Ishikawa (cell line): ENCODE results near the gene TTLL10.

Experiments used
- CEBPB ChIP-seq: IDR thresholded peaks from 2 replicates; pipeline ENCODE4 v1.6.1; 2012
- CREB1 ChIP-seq: IDR thresholded peaks from 2 replicates; pipeline ENCODE4 v1.6.1; 2012; ENCODE audit warnings: low read depth
- EGR1 ChIP-seq: IDR thresholded peaks from 2 replicates; pipeline ENCODE4 v1.6.1; 2012
- EP300 ChIP-seq: IDR thresholded peaks from 2 replicates; pipeline ENCODE4 v1.6.1; 2012; ENCODE audit warnings: borderline replicate concordance
- FOXM1 ChIP-seq: IDR thresholded peaks from 2 replicates; pipeline ENCODE4 v1.6.1; 2012; ENCODE audit warnings: low read depth, borderline replicate concordance
- NFIC ChIP-seq: IDR thresholded peaks from 2 replicates; pipeline ENCODE4 v1.6.1; 2012
- RAD21 ChIP-seq: IDR thresholded peaks from 2 replicates; pipeline ENCODE4 v1.6.1; 2012; ENCODE audit warnings: low read depth
- TAF1 ChIP-seq: IDR thresholded peaks from 2 replicates; pipeline ENCODE4 v1.6.1; 2012; ENCODE audit warnings: low read depth, mild to moderate bottlenecking
- TCF12 ChIP-seq: IDR thresholded peaks from 2 replicates; pipeline ENCODE4 v1.6.1; 2012; ENCODE audit warnings: low read depth
- TEAD4 ChIP-seq: IDR thresholded peaks from 2 replicates; pipeline ENCODE4 v1.6.1; 2012
- YY1 ChIP-seq: IDR thresholded peaks from 2 replicates; pipeline ENCODE4 v1.6.1; 2012; ENCODE audit warnings: low read depth
- ZBTB7A ChIP-seq: IDR thresholded peaks from 2 replicates; pipeline ENCODE4 v1.6.1; 2012; ENCODE audit warnings: low read depth
- TF ChIP-seq, protein P1 (sequence below): IDR thresholded peaks from 2 replicates; pipeline ENCODE4 v1.6.1; 2012
- TF ChIP-seq, protein P2 (sequence below): IDR thresholded peaks from 2 replicates; pipeline ENCODE4 v1.6.1; 2012; ENCODE audit warnings: low read depth, mild to moderate bottlenecking
- TF ChIP-seq, protein P3 (sequence below): IDR thresholded peaks from 2 replicates; pipeline ENCODE4 v1.6.1; 2012

TTLL10 gene

DNA sequence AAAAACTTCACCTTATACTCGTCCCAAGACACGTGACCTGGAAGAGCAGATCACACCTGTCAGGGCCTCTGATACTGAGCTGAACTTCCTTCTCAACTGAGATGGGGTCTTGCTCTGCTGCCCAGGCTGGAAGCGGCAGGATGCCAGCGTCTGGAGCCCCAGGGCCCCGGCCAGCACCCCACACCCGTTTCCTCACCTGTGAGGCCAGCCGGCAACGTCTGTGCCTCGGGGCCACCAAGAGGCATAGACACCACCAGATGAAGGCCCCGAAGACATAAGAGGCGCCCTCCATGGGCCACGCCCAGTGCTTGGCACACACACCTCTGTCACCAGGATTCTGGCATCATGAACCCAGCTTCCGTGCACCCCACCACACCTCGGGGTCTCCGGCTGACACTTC lies 49.6 kb downstream of the TTLL10 start:
- no peak for TF ChIP-seq ZBTB7A

DNA sequence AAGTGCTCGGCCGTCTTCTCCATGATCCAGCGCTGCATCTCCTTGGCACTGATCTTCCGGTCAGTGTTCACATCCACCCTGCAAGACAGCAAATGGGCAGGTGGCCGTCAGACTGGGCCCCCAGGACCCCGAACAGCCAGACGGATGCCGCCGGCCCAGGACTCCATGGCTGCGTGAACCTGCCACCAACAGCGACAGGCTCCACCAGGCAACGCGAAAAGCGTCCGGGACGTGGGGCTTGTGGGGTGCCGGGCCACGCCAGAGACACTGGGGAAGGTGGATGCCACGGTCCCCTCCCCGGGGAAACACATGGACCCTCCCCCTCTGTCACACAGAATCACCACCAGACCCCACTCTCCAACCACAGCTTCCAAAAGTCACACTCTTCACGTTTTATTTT lies 50.2 kb downstream of the TTLL10 start:
- TF ChIP-seq CEBPB (no peak), ZBTB7A (no peak), CREB1 (no peak), EGR1 (no peak), TCF12 (no peak)

DNA sequence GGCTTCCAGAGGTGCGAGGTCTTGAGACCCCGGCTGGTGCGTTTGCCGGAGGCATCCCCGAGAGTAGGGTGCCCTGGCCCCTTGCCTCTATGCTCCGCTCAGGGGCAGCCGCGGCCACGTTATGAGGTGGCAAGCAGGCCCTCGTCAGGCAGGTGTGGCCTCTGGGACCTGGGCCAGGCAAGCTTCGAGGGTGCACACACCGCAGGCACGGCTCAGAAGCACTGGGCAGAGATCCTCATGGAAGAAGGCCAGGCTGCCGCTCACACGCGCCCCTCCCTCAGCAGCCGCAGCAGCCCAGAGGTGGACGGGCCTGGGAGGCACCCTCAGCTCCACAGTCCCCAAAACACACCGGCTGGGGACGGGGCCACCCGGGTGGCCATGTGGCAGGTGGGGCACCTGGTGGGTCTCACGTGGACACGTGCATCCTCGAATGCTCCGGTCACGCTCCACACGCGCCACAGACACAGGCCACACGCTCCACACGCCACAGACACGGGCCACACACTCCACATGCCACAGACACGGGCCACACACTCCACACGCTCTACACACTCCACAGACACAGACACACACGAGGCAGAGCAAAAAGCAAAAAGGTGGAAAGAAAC lies 51.7 kb downstream of the TTLL10 start:
- TF ChIP-seq EP300: no peak
- no peak for TF ChIP-seq ZBTB7A
- TF ChIP-seq TAF1: no peak
- TF ChIP-seq TCF12: no peak

DNA sequence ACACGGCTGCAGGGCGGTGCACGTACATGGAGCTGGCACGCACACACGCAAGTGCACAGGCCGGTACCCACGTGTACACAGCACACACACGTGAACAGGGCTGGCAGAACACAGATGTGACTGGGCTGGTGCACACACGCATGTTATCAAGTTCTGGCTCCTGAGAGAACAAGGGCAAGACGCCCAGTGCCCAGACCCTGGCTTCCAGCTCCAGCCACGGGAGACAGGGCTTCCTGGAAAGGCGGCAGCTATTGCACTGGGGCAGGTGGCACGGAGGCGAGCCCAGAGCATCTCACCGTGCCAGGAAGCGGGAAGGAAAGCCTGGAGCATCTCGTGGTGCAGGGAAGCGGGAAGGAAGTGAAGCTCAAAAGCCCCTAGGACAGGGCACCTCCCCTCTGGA lies 52.2 kb downstream of the TTLL10 start:
- TF ChIP-seq CEBPB (no peak), TEAD4 (no peak)
- TF ChIP-seq, protein P1, sequence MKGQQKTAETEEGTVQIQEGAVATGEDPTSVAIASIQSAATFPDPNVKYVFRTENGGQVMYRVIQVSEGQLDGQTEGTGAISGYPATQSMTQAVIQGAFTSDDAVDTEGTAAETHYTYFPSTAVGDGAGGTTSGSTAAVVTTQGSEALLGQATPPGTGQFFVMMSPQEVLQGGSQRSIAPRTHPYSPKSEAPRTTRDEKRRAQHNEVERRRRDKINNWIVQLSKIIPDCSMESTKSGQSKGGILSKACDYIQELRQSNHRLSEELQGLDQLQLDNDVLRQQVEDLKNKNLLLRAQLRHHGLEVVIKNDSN: no peak

DNA sequence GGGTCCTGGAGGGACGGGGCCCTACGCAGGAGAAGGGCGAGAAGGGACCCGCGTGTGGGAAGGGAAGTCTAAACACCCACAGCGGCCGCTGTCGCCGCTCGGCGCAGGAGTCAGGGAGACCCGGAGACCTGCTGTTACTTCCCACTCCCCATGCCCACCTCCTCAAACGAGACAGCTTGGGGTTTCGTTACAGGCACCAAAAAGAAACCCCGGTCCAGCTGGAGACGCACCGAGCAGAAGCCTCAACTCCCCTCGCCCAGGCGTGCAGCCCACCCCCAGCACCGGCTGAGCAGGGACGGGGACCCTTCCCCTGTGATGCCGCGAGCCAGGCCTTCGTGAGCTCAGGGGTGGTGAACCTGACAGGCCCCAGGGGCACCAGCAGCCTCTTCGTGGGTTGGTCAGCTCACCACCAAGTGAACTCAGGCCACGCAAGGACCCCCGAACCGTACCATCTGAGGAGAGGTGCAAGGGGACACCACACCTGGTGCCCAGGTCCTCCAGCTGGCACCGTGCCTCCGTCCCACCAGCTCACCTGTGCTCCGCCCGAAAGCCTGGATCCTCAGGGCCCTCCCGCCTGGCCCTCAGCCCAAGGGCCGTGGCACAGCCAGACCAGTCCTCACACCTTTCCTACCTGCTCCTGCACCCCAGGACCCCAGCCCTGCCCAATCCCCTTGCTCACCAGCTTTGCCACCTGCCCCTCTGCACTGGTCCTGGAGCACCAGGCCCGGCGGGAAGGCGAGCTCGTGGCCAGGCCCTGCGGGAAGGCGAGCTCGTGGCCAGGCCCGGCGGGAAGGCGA lies 53.1 kb downstream of the TTLL10 start:
- TF ChIP-seq NFIC (no peak), TCF12 (no peak), EGR1 (no peak), CEBPB (no peak)

DNA sequence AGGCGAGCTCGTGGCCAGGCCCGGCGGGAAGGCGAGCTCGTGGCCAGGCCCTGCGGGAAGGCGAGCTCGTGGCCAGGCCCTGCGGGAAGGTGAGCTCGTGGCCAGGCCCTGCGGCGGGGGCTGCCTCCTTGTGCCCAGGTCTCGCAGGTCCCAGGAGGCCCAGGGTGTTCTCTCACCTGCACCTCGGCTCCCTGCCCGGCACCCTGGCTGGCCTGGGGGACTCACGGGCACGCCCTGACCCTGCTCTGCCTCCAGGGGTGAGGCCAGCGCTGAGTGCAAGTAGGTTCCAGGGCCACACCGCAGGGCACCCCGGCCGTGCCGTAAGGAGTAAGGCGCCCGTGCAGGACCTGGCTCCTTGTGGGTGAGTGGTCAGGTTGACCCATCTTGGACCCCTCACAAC lies 53.7 kb downstream of the TTLL10 start:
- TF ChIP-seq CREB1 (no peak), RAD21 (no peak), EP300 (no peak), EGR1 (no peak), TEAD4 (no peak), NFIC (no peak), ZBTB7A (no peak), TAF1 (no peak), CEBPB (no peak), TCF12 (no peak), YY1 (no peak), FOXM1 (no peak)
- TF ChIP-seq, protein P2, sequence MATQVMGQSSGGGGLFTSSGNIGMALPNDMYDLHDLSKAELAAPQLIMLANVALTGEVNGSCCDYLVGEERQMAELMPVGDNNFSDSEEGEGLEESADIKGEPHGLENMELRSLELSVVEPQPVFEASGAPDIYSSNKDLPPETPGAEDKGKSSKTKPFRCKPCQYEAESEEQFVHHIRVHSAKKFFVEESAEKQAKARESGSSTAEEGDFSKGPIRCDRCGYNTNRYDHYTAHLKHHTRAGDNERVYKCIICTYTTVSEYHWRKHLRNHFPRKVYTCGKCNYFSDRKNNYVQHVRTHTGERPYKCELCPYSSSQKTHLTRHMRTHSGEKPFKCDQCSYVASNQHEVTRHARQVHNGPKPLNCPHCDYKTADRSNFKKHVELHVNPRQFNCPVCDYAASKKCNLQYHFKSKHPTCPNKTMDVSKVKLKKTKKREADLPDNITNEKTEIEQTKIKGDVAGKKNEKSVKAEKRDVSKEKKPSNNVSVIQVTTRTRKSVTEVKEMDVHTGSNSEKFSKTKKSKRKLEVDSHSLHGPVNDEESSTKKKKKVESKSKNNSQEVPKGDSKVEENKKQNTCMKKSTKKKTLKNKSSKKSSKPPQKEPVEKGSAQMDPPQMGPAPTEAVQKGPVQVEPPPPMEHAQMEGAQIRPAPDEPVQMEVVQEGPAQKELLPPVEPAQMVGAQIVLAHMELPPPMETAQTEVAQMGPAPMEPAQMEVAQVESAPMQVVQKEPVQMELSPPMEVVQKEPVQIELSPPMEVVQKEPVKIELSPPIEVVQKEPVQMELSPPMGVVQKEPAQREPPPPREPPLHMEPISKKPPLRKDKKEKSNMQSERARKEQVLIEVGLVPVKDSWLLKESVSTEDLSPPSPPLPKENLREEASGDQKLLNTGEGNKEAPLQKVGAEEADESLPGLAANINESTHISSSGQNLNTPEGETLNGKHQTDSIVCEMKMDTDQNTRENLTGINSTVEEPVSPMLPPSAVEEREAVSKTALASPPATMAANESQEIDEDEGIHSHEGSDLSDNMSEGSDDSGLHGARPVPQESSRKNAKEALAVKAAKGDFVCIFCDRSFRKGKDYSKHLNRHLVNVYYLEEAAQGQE: no peak
- TF ChIP-seq, protein P3, sequence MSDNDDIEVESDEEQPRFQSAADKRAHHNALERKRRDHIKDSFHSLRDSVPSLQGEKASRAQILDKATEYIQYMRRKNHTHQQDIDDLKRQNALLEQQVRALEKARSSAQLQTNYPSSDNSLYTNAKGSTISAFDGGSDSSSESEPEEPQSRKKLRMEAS: no peak
- TF ChIP-seq, protein P1: no peak

DNA sequence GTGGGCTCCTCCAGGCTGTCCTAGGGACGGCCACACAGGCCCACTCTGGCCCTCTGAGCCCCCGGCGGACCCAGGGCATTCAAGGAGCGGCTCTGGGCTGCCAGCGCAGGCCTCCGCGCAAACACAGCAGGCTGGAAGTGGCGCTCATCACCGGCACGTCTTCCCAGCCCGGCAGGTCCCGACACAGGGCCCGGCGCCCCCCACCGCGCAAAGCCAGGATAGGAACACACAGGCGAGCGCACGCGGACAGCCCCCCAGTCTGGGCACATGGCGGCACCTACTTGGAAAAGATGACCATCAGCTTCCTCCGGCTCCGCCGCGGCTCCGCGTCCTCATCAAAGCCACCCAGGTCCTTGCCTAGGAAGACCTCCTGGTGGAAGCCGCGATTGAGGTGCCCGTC lies 54.5 kb downstream of the TTLL10 start:
- TF ChIP-seq CREB1 (no peak), EGR1 (no peak), CEBPB (no peak), FOXM1 (no peak), TAF1 (no peak), YY1 (no peak), TEAD4 (no peak), EP300 (no peak), NFIC (no peak), ZBTB7A (no peak), RAD21 (no peak)
- TF ChIP-seq, protein P3: no peak
- TF ChIP-seq, protein P1: no peak
